Endodermal cell (in vitro differentiated cells): ENCODE data around the gene NKD1. TPM values are rescaled to one million over a fixed set of nuclear protein-coding genes. Genes with fewer than 3 reads are reported as not detected.

Source experiments
- DNase-seq: peaks from one replicate; pipeline ENCODE4 v3.0.0-alpha.2; 2017
- H3K27ac ChIP-seq: 2 replicates; pipeline ENCODE4 v1.5.1; 2013; ENCODE audit warnings: mild to moderate bottlenecking, low read depth, low read length, moderate library complexity
- H3K27me3 ChIP-seq: 2 replicates; pipeline ENCODE4 v1.6.1; 2013; ENCODE audit warnings: mild to moderate bottlenecking, low read length, moderate library complexity; ENCODE audit not compliant: insufficient read depth, control insufficient read depth, poor library complexity, severe bottlenecking
- H3K36me3 ChIP-seq: 2 replicates; pipeline ENCODE4 v1.7.0; 2013; ENCODE audit warnings: mild to moderate bottlenecking, low read length, moderate library complexity; ENCODE audit not compliant: control insufficient read depth, insufficient read depth
- H3K4me1 ChIP-seq: one replicate; pipeline ENCODE4 v1.7.0; 2013; ENCODE audit warnings: low read length; ENCODE audit not compliant: control insufficient read depth, insufficient read depth
- H3K4me3 ChIP-seq: 2 replicates; pipeline ENCODE4 v1.5.1; 2013; ENCODE audit warnings: mild to moderate bottlenecking, low read length, moderate library complexity
- H3K9ac ChIP-seq: 2 replicates; pipeline ENCODE4 v1.6.1; 2013; ENCODE audit warnings: mild to moderate bottlenecking, low read length, moderate library complexity; ENCODE audit not compliant: poor library complexity, severe bottlenecking; ENCODE audit errors: extremely low read depth
- H3K9me3 ChIP-seq: 2 replicates; pipeline ENCODE4 v1.6.1; 2013; ENCODE audit warnings: mild to moderate bottlenecking, low read length, moderate library complexity; ENCODE audit not compliant: control insufficient read depth
- H3K27ac Mint-ChIP-seq: 2 replicates; pipeline ENCODE4 v1.8.0; 2020; ENCODE audit warnings: mixed read lengths
- H3K27me3 Mint-ChIP-seq: 2 replicates; pipeline ENCODE4 v1.8.0; 2021; ENCODE audit warnings: mild to moderate bottlenecking, mixed read lengths; ENCODE audit not compliant: insufficient read depth
- H3K36me3 Mint-ChIP-seq: 2 replicates; pipeline ENCODE4 v1.8.0; 2020; ENCODE audit warnings: low read depth, mixed read lengths
- H3K4me1 Mint-ChIP-seq: 2 replicates; pipeline ENCODE4 v1.8.0; 2020; ENCODE audit warnings: mixed read lengths
- H3K4me3 Mint-ChIP-seq: 2 replicates; pipeline ENCODE4 v1.8.0; 2020; ENCODE audit warnings: mild to moderate bottlenecking, moderate library complexity, mixed read lengths
- H3K9me3 Mint-ChIP-seq: 2 replicates; pipeline ENCODE4 v1.8.0; 2020; ENCODE audit warnings: mild to moderate bottlenecking, mixed read lengths
- WGBS, 2 experiments: methylation state at CpG; one replicate each; pipeline versions ENCODE4 v1.1.5 to v1.1.7; 2013; ENCODE audit warnings: missing lambda C conversion rate in 2 of 2, mixed read lengths in 1 of 2; ENCODE audit not compliant: insufficient coverage in 1 of 2, insufficient read length in 1 of 2; 5-methylcytosine and 5-hydroxymethylcytosine counted together
- total RNA-seq, 2 donors: library from RNA; stranded (reverse); fragmentation: NEBNext Ultra II Directional in 1 of 2; extraction: Animal tissue kit (Norgen Biotek cat#: 25700) in 1 of 2; gene quantifications; 2 replicates in 1 of 2; 3 replicates in 1 of 2; pipeline ENCODE4 v1.2.1, GENCODE V29; 2021
- TF ChIP-seq, protein P1 (sequence below): fragments of 200-600 bp; sonication (generic); conservative IDR thresholded peaks from 2 replicates; pipeline ENCODE4 v1.5.0; 2021; ENCODE audit warnings: antibody characterized with exemption, mild to moderate bottlenecking

NKD1 gene
- total RNA-seq, 2 donors from 2014 or later, result 7.0 to 9.5 TPM

DNA sequence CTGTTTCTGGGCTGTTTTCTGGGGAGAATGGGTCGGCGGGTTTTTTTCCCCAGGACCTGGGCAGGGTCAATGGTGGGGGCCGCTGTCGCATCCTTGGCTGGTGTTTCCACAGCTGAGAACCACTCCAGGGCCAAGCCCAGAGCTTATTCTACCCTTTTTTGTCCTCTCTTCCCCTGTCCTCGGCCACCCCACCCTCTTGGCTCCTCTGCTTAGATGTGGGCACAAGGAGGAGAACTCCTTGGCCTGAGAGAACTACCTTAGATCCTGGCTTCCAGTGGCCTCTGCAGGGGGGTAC is 149.2 kb downstream of the NKD1 start:
- H3K4me3 ChIP-seq, result no peak overlapping the region
- Mint-ChIP-seq H3K4me1 (peaks cover 6% of the 10 kb centered on the region), H3K27me3 (peaks cover 29% of the 10 kb centered on the region), H3K4me3 (no peak overlapping the region), H3K36me3 (no peaks in the 10 kb centered on the region), H3K27ac (no peak overlapping the region), H3K9me3 (no peaks in the 10 kb centered on the region)
- H3K27me3 ChIP-seq, result peaks cover 31% of the 10 kb centered on the region
- no peak overlapping the region for H3K27ac ChIP-seq
- H3K9me3 ChIP-seq, result no peaks in the 10 kb centered on the region
- H3K36me3 ChIP-seq, result no peaks in the 10 kb centered on the region
- H3K9ac ChIP-seq, result no peak overlapping the region
- DNase-seq, result no peak
- TF ChIP-seq, protein P1, sequence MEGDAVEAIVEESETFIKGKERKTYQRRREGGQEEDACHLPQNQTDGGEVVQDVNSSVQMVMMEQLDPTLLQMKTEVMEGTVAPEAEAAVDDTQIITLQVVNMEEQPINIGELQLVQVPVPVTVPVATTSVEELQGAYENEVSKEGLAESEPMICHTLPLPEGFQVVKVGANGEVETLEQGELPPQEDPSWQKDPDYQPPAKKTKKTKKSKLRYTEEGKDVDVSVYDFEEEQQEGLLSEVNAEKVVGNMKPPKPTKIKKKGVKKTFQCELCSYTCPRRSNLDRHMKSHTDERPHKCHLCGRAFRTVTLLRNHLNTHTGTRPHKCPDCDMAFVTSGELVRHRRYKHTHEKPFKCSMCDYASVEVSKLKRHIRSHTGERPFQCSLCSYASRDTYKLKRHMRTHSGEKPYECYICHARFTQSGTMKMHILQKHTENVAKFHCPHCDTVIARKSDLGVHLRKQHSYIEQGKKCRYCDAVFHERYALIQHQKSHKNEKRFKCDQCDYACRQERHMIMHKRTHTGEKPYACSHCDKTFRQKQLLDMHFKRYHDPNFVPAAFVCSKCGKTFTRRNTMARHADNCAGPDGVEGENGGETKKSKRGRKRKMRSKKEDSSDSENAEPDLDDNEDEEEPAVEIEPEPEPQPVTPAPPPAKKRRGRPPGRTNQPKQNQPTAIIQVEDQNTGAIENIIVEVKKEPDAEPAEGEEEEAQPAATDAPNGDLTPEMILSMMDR, result no peak
- WGBS, 2 experiments, result 91 to 100% methylated on average over 1 to 5 of the region's 5 CpGs
- no peaks in the 10 kb centered on the region for H3K4me1 ChIP-seq

DNA sequence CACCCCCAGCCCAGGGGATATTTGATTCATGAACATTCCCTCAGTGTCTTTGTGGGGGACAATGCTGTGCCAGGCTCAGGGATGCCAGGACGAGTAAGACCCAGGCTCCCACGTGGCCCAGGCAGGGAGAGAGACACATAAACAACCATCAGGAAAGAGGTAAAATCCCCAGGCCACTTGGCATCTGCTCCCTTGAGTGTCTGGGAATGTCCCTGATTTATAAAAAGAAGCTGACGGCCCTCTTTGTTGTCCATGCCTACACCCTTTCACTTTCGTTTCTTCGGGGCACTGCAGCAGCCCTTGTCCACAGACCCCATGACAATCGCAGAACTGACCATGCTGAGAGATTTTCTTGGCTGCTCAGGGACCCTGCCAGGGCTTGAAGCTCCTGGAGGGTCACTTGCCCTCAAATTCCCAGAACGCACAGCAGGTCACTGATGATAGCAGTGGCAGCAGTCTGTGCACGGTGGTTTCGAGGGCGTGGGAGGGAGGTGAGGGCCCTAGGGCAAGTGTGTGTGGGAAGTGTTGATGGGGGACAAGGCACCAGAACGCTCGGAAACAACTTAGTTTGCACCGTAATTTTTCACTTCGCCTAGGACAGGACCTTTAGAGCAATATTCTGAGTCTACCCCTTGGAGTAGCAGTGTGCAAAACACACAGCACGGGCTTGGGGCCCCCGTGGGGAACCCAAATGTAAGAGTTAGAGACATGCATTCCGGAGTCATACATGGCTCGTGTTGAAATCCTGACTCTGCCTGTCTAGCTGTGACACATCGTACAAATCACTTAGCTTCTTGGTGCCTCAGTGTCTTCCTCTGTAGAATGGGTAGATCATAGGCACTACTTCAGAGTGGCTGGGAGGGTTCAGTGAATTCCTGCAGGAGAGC is 149.9 kb downstream of the NKD1 start:
- Mint-ChIP-seq H3K27ac (no peak overlapping the region), H3K4me1 (peaks cover 6% of the 10 kb centered on the region), H3K9me3 (peaks cover under 1% of the 10 kb centered on the region), H3K4me3 (no peak overlapping the region), H3K36me3 (no peaks in the 10 kb centered on the region), H3K27me3 (peaks cover 22% of the 10 kb centered on the region)
- no peak overlapping the region for H3K27ac ChIP-seq
- no peaks in the 10 kb centered on the region for H3K4me1 ChIP-seq
- 80 to 89% methylated on average over 19 of the region's 19 CpGs for WGBS, 2 experiments
- H3K27me3 ChIP-seq, result peaks cover 23% of the 10 kb centered on the region
- H3K36me3 ChIP-seq, result no peaks in the 10 kb centered on the region
- no peak overlapping the region for H3K4me3 ChIP-seq
- DNase-seq, result peak; percentile 40
- no peak overlapping the region for H3K9ac ChIP-seq
- no peaks in the 10 kb centered on the region for H3K9me3 ChIP-seq
- TF ChIP-seq, protein P1, result no peak

Other genes starting within 250 kb of the NKD1 start
- 100 to 1,000 TPM; 125 to 163 TPM for gene BRD7, start 179.4 kb upstream of the NKD1 start, total RNA-seq
- gene SNX20, start 132.9 kb downstream of the NKD1 start, total RNA-seq, result not detected
- under 1 TPM; 0.33 to 0.42 TPM for gene NOD2, start 145.2 kb downstream of the NKD1 start, total RNA-seq
- gene CYLD, start 193.7 kb downstream of the NKD1 start, total RNA-seq, result 10 to 100 TPM; 12.7 TPM